GM21717 (cell line): ENCODE data around the gene WFS1.

ENCODE experiments used
- ATAC-seq: cut with Tn5 transposase; IDR thresholded peaks from one replicate; pipeline ENCODE4 v1.9.1; 2021; ENCODE audit warnings: mild to moderate bottlenecking, moderate library complexity; ENCODE audit not compliant: unreplicated experiment

The WFS1 gene

GRCh38 chr4:6269616-6270511, at the start of gene WFS1:
Gene WFS1, plus strand, starts transcription at chr4:6269850. Its CDS starts 7,606 bp downstream, at chr4:6277456.
- peak; percentile 100 for ATAC-seq

- ATAC-seq = no peak
These were observed 48.3 kb upstream of the WFS1 start for GRCh38 chr4:6221301-6221850.

- ATAC-seq = no peak
These were observed 47.5 kb upstream of the WFS1 start for GRCh38 chr4:6221851-6222760.

- no peak for ATAC-seq
These were observed 46.8 kb upstream of the WFS1 start for GRCh38 chr4:6222761-6223292.

- ATAC-seq = no peak
These were observed 44.9 kb upstream of the WFS1 start for GRCh38 chr4:6224735-6225134.

GRCh38 chr4:6225469-6225868, 44.2 kb upstream of the WFS1 start:
- no peak for ATAC-seq

GRCh38 chr4:6226506-6226905, 43.1 kb upstream of the WFS1 start:
- no peak for ATAC-seq

GRCh38 chr4:6227412-6228157, 42.1 kb upstream of the WFS1 start:
- ATAC-seq = no peak

- no peak for ATAC-seq
These were observed 41.2 kb upstream of the WFS1 start for GRCh38 chr4:6228158-6229067.

GRCh38 chr4:6229095-6229494, 40.6 kb upstream of the WFS1 start:
- ATAC-seq = no peak

- ATAC-seq = no peak
These were observed 39.8 kb upstream of the WFS1 start for GRCh38 chr4:6229671-6230501.

- no peak for ATAC-seq
These were observed 39.2 kb upstream of the WFS1 start for GRCh38 chr4:6230502-6230785.

- no peak for ATAC-seq
These were observed 38.6 kb upstream of the WFS1 start for GRCh38 chr4:6230827-6231662.

- no peak for ATAC-seq
These were observed 37.9 kb upstream of the WFS1 start for GRCh38 chr4:6231663-6232165.

GRCh38 chr4:6232836-6233785, 36.5 kb upstream of the WFS1 start:
- ATAC-seq = no peak

- ATAC-seq = no peak
These were observed 35.7 kb upstream of the WFS1 start for GRCh38 chr4:6233929-6234328.

- ATAC-seq = no peak
These were observed 34.6 kb upstream of the WFS1 start for GRCh38 chr4:6235012-6235411.
